IPS DF 6.9 (cell line): Measurements from ENCODE around the gene TNFRSF4.

Experiments
- DNase-seq: peaks from one replicate; pipeline ENCODE4 v3.0.0-alpha.2; 2013; ENCODE audit warnings: low read depth, low spot score
- H3K27ac ChIP-seq: one replicate; pipeline ENCODE4 v1.5.1; 2013; ENCODE audit warnings: low read length, control low read depth
- H3K27me3 ChIP-seq: 2 replicates; pipeline ENCODE4 v1.6.1; 2013; ENCODE audit warnings: mild to moderate bottlenecking, low read length; ENCODE audit not compliant: control insufficient read depth, insufficient read depth
- H3K36me3 ChIP-seq: 2 replicates; pipeline ENCODE4 v1.6.1; 2013; ENCODE audit warnings: low read length; ENCODE audit not compliant: control insufficient read depth, insufficient read depth
- H3K4me1 ChIP-seq: 2 replicates; pipeline ENCODE4 v1.6.1; 2013; ENCODE audit warnings: low read length; ENCODE audit not compliant: control insufficient read depth, insufficient read depth
- H3K4me3 ChIP-seq: 2 replicates; pipeline ENCODE4 v1.5.1; 2013; ENCODE audit warnings: mild to moderate bottlenecking, low read length
- H3K9me3 ChIP-seq: 2 replicates; pipeline ENCODE4 v1.6.1; 2013; ENCODE audit warnings: low read length, inconsistent platforms; ENCODE audit not compliant: control insufficient read depth, insufficient read depth
- WGBS: extraction: QIAGEN DNeasy Blood & Tissue Kit; methylation state at CpG from one replicate; pipeline ENCODE4 v1.1.7; 2013; ENCODE audit warnings: mixed read lengths, missing lambda C conversion rate; ENCODE audit not compliant: insufficient read length, insufficient coverage; 5-methylcytosine and 5-hydroxymethylcytosine counted together

TNFRSF4 gene

DNA sequence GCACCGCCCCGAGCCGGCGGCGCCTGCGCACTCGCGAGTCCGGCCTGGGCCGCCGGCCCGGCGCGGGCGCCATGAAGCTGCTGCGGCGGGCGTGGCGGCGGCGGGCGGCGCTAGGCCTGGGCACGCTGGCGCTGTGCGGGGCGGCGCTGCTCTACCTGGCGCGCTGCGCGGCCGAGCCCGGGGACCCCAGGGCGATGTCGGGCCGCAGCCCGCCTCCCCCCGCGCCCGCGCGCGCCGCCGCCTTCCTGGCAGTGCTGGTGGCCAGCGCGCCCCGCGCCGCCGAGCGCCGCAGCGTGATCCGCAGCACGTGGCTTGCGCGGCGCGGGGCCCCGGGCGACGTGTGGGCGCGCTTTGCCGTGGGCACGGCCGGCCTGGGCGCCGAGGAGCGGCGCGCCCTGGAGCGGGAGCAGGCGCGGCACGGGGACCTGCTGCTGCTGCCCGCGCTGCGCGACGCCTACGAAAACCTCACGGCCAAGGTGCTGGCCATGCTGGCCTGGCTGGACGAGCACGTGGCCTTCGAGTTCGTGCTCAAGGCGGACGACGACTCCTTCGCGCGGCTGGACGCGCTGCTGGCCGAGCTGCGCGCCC lies 18.3 kb upstream of the TNFRSF4 start, which contains the start of gene B3GALT6:
Gene B3GALT6 (plus strand): TSS at position 30 of the 588 bp plus-strand sequence. CDS start 42 bp downstream, at position 72.
- no peak for DNase-seq

GRCh38 chr1:1231400-1232207 lies 17.7 kb upstream of the TNFRSF4 start, which contains the start of gene SDF4:
TSS of gene SDF4 (minus strand) at chr1:1232001. CDS start at chr1:1228772, 3,229 bp downstream.
- Histone ChIP-seq H3K36me3 (peaks cover 11% of the 10 kb centered on the region), H3K4me1 (peaks cover 5% of the 10 kb centered on the region; the same call in 1 of the 2 replicates), H3K9me3 (no peaks in the 10 kb centered on the region), H3K27ac (no peak within 1 kb of the TSS), H3K4me3 (peak within 1 kb of the TSS; percentile 83), H3K27me3 (no peaks in the 10 kb centered on the region)
- DNase-seq: peak; percentile 88
- no CpG with 5 or more reads among the region's 99 CpGs for WGBS

More for the DNA sequence above, 18.3 kb upstream of the TNFRSF4 start, which contains the start of gene B3GALT6:
- H3K4me3 ChIP-seq: peak within 1 kb of the TSS; percentile 83
- H3K27me3 ChIP-seq: no peaks in the 10 kb centered on the region
- no peaks in the 10 kb centered on the region for H3K9me3 ChIP-seq
- peaks cover 11% of the 10 kb centered on the region for H3K36me3 ChIP-seq
- WGBS: no CpG with 5 or more reads among the region's 100 CpGs
- H3K27ac ChIP-seq: no peak within 1 kb of the TSS
- H3K4me1 ChIP-seq: peaks cover 7% of the 10 kb centered on the region; the same call in 1 of the 2 replicates

DNA sequence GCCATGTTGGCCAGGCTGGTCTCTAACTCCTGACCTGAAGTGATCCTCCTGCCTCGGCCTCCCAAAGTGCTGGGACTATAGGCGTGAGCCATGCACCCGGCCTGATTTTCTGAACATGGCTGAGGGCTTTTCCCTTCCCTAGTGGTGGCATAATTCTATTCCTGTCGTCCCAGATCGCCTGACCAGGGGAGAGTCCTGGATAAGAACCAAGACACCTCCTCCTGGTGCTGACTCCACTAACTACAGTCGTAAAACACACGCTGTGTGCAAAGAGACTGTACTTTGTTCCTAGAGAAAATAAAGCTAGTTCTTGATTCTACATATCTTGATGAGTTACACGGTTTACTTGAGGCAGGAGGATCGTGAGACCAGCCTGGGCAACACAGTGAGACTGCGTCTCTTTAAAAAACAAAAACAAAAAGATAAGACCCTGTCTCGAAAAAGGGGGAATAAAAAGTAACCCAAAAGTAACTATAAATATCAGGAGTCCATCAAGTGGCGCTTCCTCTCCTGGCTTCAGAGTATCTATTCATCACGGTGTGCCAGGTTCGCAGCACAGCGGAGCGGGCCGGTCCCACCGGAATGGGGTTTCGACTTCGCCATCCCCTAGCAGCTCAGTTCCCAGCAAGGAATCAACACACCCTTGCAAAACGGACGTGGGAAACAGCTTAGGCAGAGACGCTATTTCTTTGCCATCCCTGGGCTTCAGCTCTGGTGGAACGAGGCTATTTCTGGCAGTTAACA lies 16.9 kb upstream of the TNFRSF4 start:
- H3K27ac ChIP-seq: no peak overlapping the region
- DNase-seq: no peak
- H3K9me3 ChIP-seq: no peaks in the 10 kb centered on the region
- H3K36me3 ChIP-seq: peaks cover 12% of the 10 kb centered on the region
- WGBS: no CpG with 5 or more reads among the region's 24 CpGs
- peak overlapping the region; percentile 83 for H3K4me3 ChIP-seq
- H3K4me1 ChIP-seq: peaks cover 5% of the 10 kb centered on the region; the same call in 1 of the 2 replicates
- no peaks in the 10 kb centered on the region for H3K27me3 ChIP-seq

DNA sequence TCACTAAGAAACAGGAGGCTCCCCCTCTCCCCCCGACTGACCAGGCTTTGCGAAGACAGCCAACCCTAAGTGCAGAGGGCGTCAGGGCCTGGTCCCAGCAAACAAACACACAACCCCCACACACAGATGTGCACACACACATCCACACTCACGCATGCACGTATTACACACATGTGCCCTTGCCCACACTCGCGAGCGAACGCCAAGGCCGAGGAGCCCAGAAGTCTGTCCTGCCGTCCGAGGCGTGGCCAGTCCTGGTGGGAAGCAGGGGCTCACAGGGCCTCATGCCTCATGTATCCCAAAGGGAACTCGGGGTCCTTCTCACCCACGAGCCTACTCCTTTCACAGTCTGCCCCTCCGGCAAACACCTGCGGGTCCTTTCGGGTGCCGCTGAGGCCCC lies 15.8 kb upstream of the TNFRSF4 start:
- Histone ChIP-seq H3K36me3 (peaks cover 14% of the 10 kb centered on the region), H3K4me1 (peaks cover 5% of the 10 kb centered on the region; the same call in 1 of the 2 replicates), H3K27me3 (no peaks in the 10 kb centered on the region), H3K9me3 (no peaks in the 10 kb centered on the region), H3K4me3 (no peak overlapping the region), H3K27ac (no peak overlapping the region)
- no CpG with 5 or more reads among the region's 19 CpGs for WGBS
- no peak for DNase-seq

- no CpG with 5 or more reads among the region's 28 CpGs for WGBS
- Histone ChIP-seq H3K36me3 (peaks cover 14% of the 10 kb centered on the region), H3K4me3 (no peak overlapping the region), H3K4me1 (peaks cover 5% of the 10 kb centered on the region; the same call in 1 of the 2 replicates), H3K27ac (no peak overlapping the region), H3K27me3 (no peaks in the 10 kb centered on the region), H3K9me3 (no peaks in the 10 kb centered on the region)
- no peak for DNase-seq
Measured at GRCh38 chr1:1228596-1229321, 14.8 kb upstream of the TNFRSF4 start.

DNA sequence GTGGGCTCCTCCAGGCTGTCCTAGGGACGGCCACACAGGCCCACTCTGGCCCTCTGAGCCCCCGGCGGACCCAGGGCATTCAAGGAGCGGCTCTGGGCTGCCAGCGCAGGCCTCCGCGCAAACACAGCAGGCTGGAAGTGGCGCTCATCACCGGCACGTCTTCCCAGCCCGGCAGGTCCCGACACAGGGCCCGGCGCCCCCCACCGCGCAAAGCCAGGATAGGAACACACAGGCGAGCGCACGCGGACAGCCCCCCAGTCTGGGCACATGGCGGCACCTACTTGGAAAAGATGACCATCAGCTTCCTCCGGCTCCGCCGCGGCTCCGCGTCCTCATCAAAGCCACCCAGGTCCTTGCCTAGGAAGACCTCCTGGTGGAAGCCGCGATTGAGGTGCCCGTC lies 14.2 kb upstream of the TNFRSF4 start:
- Histone ChIP-seq H3K9me3 (no peaks in the 10 kb centered on the region), H3K4me3 (no peak overlapping the region), H3K4me1 (peaks cover 5% of the 10 kb centered on the region; the same call in 1 of the 2 replicates), H3K27ac (no peak overlapping the region), H3K27me3 (no peaks in the 10 kb centered on the region), H3K36me3 (peaks cover 14% of the 10 kb centered on the region)
- WGBS: no CpG with 5 or more reads among the region's 30 CpGs
- DNase-seq: no peak

DNA sequence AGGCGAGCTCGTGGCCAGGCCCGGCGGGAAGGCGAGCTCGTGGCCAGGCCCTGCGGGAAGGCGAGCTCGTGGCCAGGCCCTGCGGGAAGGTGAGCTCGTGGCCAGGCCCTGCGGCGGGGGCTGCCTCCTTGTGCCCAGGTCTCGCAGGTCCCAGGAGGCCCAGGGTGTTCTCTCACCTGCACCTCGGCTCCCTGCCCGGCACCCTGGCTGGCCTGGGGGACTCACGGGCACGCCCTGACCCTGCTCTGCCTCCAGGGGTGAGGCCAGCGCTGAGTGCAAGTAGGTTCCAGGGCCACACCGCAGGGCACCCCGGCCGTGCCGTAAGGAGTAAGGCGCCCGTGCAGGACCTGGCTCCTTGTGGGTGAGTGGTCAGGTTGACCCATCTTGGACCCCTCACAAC lies 13.4 kb upstream of the TNFRSF4 start:
- WGBS: no CpG with 5 or more reads among the region's 25 CpGs
- DNase-seq: no peak
- no peaks in the 10 kb centered on the region for H3K27me3 ChIP-seq
- H3K9me3 ChIP-seq: no peaks in the 10 kb centered on the region
- no peak overlapping the region for H3K27ac ChIP-seq
- H3K36me3 ChIP-seq: peaks cover 21% of the 10 kb centered on the region
- no peak overlapping the region for H3K4me3 ChIP-seq
- H3K4me1 ChIP-seq: no peaks in the 10 kb centered on the region

DNA sequence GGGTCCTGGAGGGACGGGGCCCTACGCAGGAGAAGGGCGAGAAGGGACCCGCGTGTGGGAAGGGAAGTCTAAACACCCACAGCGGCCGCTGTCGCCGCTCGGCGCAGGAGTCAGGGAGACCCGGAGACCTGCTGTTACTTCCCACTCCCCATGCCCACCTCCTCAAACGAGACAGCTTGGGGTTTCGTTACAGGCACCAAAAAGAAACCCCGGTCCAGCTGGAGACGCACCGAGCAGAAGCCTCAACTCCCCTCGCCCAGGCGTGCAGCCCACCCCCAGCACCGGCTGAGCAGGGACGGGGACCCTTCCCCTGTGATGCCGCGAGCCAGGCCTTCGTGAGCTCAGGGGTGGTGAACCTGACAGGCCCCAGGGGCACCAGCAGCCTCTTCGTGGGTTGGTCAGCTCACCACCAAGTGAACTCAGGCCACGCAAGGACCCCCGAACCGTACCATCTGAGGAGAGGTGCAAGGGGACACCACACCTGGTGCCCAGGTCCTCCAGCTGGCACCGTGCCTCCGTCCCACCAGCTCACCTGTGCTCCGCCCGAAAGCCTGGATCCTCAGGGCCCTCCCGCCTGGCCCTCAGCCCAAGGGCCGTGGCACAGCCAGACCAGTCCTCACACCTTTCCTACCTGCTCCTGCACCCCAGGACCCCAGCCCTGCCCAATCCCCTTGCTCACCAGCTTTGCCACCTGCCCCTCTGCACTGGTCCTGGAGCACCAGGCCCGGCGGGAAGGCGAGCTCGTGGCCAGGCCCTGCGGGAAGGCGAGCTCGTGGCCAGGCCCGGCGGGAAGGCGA lies 12.8 kb upstream of the TNFRSF4 start:
- Histone ChIP-seq H3K27me3 (no peaks in the 10 kb centered on the region), H3K4me3 (no peak overlapping the region), H3K4me1 (no peaks in the 10 kb centered on the region), H3K27ac (no peak overlapping the region), H3K9me3 (no peaks in the 10 kb centered on the region), H3K36me3 (peaks cover 21% of the 10 kb centered on the region)
- no CpG with 5 or more reads among the region's 44 CpGs for WGBS
- no peak for DNase-seq

DNA sequence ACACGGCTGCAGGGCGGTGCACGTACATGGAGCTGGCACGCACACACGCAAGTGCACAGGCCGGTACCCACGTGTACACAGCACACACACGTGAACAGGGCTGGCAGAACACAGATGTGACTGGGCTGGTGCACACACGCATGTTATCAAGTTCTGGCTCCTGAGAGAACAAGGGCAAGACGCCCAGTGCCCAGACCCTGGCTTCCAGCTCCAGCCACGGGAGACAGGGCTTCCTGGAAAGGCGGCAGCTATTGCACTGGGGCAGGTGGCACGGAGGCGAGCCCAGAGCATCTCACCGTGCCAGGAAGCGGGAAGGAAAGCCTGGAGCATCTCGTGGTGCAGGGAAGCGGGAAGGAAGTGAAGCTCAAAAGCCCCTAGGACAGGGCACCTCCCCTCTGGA lies 12.0 kb upstream of the TNFRSF4 start:
- DNase-seq: no peak
- Histone ChIP-seq H3K36me3 (peaks cover 21% of the 10 kb centered on the region), H3K27ac (no peak overlapping the region), H3K4me1 (no peaks in the 10 kb centered on the region), H3K9me3 (no peaks in the 10 kb centered on the region), H3K27me3 (no peaks in the 10 kb centered on the region), H3K4me3 (no peak overlapping the region)
- WGBS: no CpG with 5 or more reads among the region's 18 CpGs
